HG03521 (cell line): Measurements from ENCODE around the gene OR10R2.

ENCODE experiments used
- ATAC-seq: cut with Tn5 transposase; IDR thresholded peaks from one replicate; pipeline ENCODE4 v1.9.1; 2021; ENCODE audit warnings: mild to moderate bottlenecking, moderate library complexity; ENCODE audit not compliant: unreplicated experiment

The OR10R2 gene

GRCh38 chr1:158527190-158527815 lies 55.3 kb downstream of the OR10R2 start:
- no peak for ATAC-seq
